ENCODE data around the gene OLFM1.

Gene OLFM1

GRCh38 chr9:135076143-135076875 is 11.2 kb upstream of the OLFM1 start:
- DNase-seq (ENCODE audit: low read depth, low spot score), result no peak

- DNase-seq (ENCODE audit: low read depth, low spot score), result no peak
Observed at GRCh38 chr9:135076876-135077430, 10.5 kb upstream of the OLFM1 start.

- no peak for DNase-seq (ENCODE audit: low read depth, low spot score)
Observed at GRCh38 chr9:135077497-135078200, 9.8 kb upstream of the OLFM1 start.

- no peak for DNase-seq (ENCODE audit: low read depth, low spot score)
Observed at GRCh38 chr9:135078361-135078821, 9.1 kb upstream of the OLFM1 start.

GRCh38 chr9:135079018-135079417 is 8.4 kb upstream of the OLFM1 start:
- DNase-seq (ENCODE audit: low read depth, low spot score), result no peak

- no peak for DNase-seq (ENCODE audit: low read depth, low spot score)
Observed at GRCh38 chr9:135079676-135080075, 7.8 kb upstream of the OLFM1 start.

GRCh38 chr9:135080286-135081263 is 6.9 kb upstream of the OLFM1 start:
- no peak for DNase-seq (ENCODE audit: low read depth, low spot score)

- no peak for DNase-seq (ENCODE audit: low read depth, low spot score)
Observed at GRCh38 chr9:135081264-135081660, 6.2 kb upstream of the OLFM1 start.

- no peak for DNase-seq (ENCODE audit: low read depth, low spot score)
Observed at GRCh38 chr9:135081731-135082130, 5.7 kb upstream of the OLFM1 start.

GRCh38 chr9:135082536-135082935 is 4.9 kb upstream of the OLFM1 start:
- DNase-seq (ENCODE audit: low read depth, low spot score), result no peak

- DNase-seq (ENCODE audit: low read depth, low spot score), result no peak
Observed at GRCh38 chr9:135083241-135083810, 4.1 kb upstream of the OLFM1 start.

- no peak for DNase-seq (ENCODE audit: low read depth, low spot score)
Observed at GRCh38 chr9:135083831-135084230, 3.6 kb upstream of the OLFM1 start.

GRCh38 chr9:135084262-135084661 is 3.2 kb upstream of the OLFM1 start:
- DNase-seq (ENCODE audit: low read depth, low spot score), result no peak

- no peak for DNase-seq (ENCODE audit: low read depth, low spot score)
Observed at GRCh38 chr9:135084881-135085760, 2.3 kb upstream of the OLFM1 start.

GRCh38 chr9:135085830-135086546 is 1.5 kb upstream of the OLFM1 start:
- no peak for DNase-seq (ENCODE audit: low read depth, low spot score)

GRCh38 chr9:135086597-135087488 is 625 bp upstream of the OLFM1 start:
- no peak for DNase-seq (ENCODE audit: low read depth, low spot score)

GRCh38 chr9:135087899-135088347 is 455 bp downstream of the OLFM1 start:
- DNase-seq (ENCODE audit: low read depth, low spot score), result no peak

GRCh38 chr9:135088348-135088978 is 995 bp downstream of the OLFM1 start:
- no peak for DNase-seq (ENCODE audit: low read depth, low spot score)

All from activated naive CD8-positive, alpha-beta T cell treated with anti-CD3 and anti-CD28 coated beads, Interleukin-2, amount 50 U/mL, for 16 hours (primary cell).